HEK293 (cell line): ENCODE measurements around the gene HNRNPH1.

Experiments used
- TF ChIP-seq, protein P1 (sequence below): fragments of 450-650 bp; formaldehyde crosslinking; IDR thresholded peaks from 2 replicates; pipeline ENCODE4 v1.5.1; 2016; ENCODE audit warnings: missing biosample characterization, missing genetic modification characterization
- TF ChIP-seq, protein P2 (sequence below): fragments of 450-650 bp; formaldehyde crosslinking; IDR thresholded peaks from 2 replicates; pipeline ENCODE4 v1.5.1; 2016; ENCODE audit warnings: missing biosample characterization, missing genetic modification characterization
- TF ChIP-seq, protein P3 (sequence below): fragments of 450-650 bp; formaldehyde crosslinking; IDR thresholded peaks from 2 replicates; pipeline ENCODE4; 2016; ENCODE audit warnings: missing biosample characterization, missing genetic modification characterization

DNA sequence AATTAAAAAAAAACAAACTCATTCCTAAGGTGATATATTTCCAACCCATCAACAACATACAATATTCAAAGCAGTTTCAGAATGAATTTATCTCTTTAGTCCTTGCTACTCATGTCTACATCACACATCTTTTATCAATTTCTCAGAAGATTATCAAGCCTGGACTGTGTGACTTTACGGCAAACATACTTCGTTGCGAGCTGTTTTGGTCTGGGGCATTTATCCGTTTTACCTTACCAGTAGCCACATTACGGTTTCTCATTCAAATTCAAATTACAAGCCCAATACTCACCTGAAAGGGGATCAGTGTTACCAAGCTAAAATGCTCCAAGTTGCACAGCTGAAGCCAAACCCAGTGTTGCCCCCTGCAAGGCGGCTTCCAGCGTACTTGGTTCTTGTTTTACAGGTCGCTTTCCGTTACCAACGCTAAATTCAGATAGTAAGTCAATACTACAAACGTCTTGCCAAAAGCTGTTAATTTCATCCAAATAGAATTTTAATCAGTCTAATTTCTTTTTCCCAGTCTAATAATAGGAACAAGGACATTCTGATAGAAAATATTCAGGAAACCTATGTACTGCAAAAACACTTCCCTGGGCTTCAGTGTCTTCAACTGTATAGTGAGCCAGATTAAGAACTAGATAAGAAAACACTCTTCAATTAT is 1.8 kb downstream of the HNRNPH1 start:
- TF ChIP-seq, protein P1, sequence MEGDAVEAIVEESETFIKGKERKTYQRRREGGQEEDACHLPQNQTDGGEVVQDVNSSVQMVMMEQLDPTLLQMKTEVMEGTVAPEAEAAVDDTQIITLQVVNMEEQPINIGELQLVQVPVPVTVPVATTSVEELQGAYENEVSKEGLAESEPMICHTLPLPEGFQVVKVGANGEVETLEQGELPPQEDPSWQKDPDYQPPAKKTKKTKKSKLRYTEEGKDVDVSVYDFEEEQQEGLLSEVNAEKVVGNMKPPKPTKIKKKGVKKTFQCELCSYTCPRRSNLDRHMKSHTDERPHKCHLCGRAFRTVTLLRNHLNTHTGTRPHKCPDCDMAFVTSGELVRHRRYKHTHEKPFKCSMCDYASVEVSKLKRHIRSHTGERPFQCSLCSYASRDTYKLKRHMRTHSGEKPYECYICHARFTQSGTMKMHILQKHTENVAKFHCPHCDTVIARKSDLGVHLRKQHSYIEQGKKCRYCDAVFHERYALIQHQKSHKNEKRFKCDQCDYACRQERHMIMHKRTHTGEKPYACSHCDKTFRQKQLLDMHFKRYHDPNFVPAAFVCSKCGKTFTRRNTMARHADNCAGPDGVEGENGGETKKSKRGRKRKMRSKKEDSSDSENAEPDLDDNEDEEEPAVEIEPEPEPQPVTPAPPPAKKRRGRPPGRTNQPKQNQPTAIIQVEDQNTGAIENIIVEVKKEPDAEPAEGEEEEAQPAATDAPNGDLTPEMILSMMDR (tag by site-specific recombination): no peak
- TF ChIP-seq, protein P2, sequence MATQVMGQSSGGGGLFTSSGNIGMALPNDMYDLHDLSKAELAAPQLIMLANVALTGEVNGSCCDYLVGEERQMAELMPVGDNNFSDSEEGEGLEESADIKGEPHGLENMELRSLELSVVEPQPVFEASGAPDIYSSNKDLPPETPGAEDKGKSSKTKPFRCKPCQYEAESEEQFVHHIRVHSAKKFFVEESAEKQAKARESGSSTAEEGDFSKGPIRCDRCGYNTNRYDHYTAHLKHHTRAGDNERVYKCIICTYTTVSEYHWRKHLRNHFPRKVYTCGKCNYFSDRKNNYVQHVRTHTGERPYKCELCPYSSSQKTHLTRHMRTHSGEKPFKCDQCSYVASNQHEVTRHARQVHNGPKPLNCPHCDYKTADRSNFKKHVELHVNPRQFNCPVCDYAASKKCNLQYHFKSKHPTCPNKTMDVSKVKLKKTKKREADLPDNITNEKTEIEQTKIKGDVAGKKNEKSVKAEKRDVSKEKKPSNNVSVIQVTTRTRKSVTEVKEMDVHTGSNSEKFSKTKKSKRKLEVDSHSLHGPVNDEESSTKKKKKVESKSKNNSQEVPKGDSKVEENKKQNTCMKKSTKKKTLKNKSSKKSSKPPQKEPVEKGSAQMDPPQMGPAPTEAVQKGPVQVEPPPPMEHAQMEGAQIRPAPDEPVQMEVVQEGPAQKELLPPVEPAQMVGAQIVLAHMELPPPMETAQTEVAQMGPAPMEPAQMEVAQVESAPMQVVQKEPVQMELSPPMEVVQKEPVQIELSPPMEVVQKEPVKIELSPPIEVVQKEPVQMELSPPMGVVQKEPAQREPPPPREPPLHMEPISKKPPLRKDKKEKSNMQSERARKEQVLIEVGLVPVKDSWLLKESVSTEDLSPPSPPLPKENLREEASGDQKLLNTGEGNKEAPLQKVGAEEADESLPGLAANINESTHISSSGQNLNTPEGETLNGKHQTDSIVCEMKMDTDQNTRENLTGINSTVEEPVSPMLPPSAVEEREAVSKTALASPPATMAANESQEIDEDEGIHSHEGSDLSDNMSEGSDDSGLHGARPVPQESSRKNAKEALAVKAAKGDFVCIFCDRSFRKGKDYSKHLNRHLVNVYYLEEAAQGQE (tag by site-specific recombination): no peak
- TF ChIP-seq, protein P3, sequence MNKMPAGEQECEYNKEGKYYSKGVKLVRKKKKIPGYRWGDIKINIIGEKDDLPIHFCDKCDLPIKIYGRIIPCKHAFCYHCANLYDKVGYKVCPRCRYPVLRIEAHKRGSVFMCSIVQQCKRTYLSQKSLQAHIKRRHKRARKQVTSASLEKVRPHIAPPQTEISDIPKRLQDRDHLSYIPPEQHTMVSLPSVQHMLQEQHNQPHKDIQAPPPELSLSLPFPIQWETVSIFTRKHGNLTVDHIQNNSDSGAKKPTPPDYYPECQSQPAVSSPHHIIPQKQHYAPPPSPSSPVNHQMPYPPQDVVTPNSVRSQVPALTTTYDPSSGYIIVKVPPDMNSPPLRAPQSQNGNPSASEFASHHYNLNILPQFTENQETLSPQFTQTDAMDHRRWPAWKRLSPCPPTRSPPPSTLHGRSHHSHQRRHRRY: no peak
